HL-60/S4 (cell line): ENCODE data around the gene DUSP28.
"Not testable (repeated sequence)": the region's sequence is repeated elsewhere in the genome, so short reads cannot be mapped to it uniquely, and the experiment has no call there.

Experiments
- in situ Hi-C: fragments of 300-500 bp; cut with MboI; formaldehyde crosslinking; loops from 2 replicates; pipeline ENCODE4 v1.14.3; 2022; ENCODE audit warnings: low sequenced_read_pairs

DUSP28 gene

GRCh38 chr2:240560084-240560479, at the start of gene DUSP28:
DUSP28 (plus strand) TSS chr2:240560357; CDS start chr2:240560685, 328 bp downstream.
- in situ Hi-C loops, result no loop called here

- in situ Hi-C loops, result no loop called here
These were observed 49.5 kb upstream of the DUSP28 start for GRCh38 chr2:240510513-240511210.

GRCh38 chr2:240511351-240512108, 48.6 kb upstream of the DUSP28 start:
- in situ Hi-C loops, result no loop called here

GRCh38 chr2:240512109-240512485, 48.1 kb upstream of the DUSP28 start:
- in situ Hi-C loops, result no loop called here

GRCh38 chr2:240512666-240513535, 47.3 kb upstream of the DUSP28 start:
- in situ Hi-C loops, result no loop called here

GRCh38 chr2:240513549-240514287, 46.4 kb upstream of the DUSP28 start:
- in situ Hi-C loops, result no loop called here

DNA sequence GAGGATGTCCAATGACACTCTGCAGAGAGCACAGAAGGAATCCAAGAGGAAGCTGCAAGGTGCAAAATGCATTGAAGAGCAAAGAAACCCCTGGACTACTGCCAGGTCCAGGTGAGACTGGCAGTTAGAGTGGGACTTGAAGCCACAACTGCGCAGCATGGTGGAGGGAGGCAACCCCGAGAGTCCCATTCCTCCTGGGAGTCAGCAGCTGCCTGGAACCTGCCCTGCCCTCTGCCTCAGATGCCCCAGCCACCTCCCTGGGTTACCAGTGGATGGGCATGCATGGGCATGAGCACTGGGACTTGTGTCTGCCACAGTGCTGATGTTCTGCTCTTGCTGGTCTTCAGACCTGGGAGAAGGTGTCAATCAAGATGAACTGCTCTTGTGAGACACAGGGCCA, 45.5 kb upstream of the DUSP28 start:
- in situ Hi-C loops, result no loop called here

GRCh38 chr2:240517342-240517741, 42.8 kb upstream of the DUSP28 start:
- in situ Hi-C loops, result no loop called here

- in situ Hi-C loops, result no loop called here
These were observed 41.2 kb upstream of the DUSP28 start for GRCh38 chr2:240518981-240519380.

GRCh38 chr2:240519396-240520129, 40.6 kb upstream of the DUSP28 start:
- in situ Hi-C loops, result no loop called here

GRCh38 chr2:240520130-240520973, 39.8 kb upstream of the DUSP28 start:
- in situ Hi-C loops, result no loop called here

GRCh38 chr2:240520974-240521350, 39.2 kb upstream of the DUSP28 start:
- in situ Hi-C loops, result no loop called here

- in situ Hi-C loops, result not testable (repeated sequence)
These were observed 38.3 kb upstream of the DUSP28 start for GRCh38 chr2:240521885-240522284.

GRCh38 chr2:240522406-240522805, 37.8 kb upstream of the DUSP28 start:
- in situ Hi-C loops, result no loop called here

GRCh38 chr2:240523451-240524281, 36.5 kb upstream of the DUSP28 start:
- in situ Hi-C loops, result no loop called here

GRCh38 chr2:240524963-240525718, 35.0 kb upstream of the DUSP28 start:
- in situ Hi-C loops, result no loop called here

DNA sequence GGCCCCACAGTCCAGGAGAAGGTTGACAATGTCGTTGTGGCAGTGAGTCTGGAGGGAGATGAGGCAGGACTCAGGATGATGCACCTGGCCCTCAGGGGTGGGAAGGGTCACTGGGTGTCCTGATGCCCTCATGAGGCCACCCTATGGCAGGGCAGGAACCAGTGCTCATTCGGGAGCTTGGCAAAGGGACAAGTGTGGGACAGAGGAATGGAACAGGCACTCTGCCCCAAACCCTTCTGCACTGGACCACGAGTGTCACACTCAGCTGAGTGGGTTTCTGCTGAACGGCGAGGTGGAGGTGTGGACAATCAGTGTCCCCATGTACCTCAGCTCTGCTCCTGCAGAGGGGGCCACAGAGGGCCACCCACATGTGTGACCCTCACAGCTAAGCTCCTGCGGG, 34.4 kb upstream of the DUSP28 start:
- in situ Hi-C loops, result no loop called here

DNA sequence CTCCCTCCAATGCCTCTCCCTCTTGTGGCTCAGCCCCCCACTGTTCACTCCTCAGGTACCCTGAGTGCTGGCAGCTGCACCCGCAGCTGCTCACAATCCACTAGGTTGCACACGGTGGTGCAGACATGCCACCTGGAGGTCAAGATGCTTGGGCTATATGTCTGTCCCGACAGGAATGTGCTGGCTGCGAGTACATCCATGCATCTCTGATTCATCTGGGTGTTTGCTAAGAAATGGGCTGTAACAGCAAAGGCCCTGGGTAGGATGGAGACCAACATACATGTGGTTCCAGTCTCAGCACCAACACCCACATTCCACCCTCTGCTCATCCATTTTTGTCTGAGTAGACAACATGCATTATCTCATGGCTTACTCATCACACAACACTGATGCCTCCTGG, 33.6 kb upstream of the DUSP28 start:
- in situ Hi-C loops, result no loop called here
